ENCODE results near the gene CD84.
A peak's percentile ranks its signal among the peaks of the same experiment; 100 is the strongest.
"Not testable (repeated sequence)": the region's sequence is repeated elsewhere in the genome, so short reads cannot be mapped to it uniquely, and the experiment has no call there.

Gene CD84

GRCh38 chr1:160575112-160575664, 4.1 kb downstream of the CD84 start:
- no peak for DNase-seq (ENCODE audit: low read depth, low spot score)

DNA sequence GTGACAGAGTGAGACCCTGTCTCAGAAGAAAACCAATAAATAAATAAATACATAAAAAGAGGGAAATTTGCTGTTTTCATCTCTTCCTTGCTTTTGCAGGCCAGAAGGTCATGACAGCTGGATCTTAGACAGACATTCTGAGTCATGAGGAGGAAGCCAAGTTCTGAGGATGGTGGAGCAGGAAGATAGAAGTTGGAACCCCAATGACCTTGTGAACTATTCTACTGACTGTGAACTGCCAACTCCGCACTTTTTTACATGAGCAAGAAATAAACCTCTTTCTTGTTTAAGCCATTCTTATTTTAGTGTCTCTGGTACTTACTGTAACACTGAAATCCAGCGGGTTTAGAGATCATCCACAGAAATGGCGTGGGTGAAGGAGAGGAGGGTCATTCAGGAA, 8.5 kb downstream of the CD84 start:
- no peak for DNase-seq (ENCODE audit: low read depth, low spot score)

- no peak for DNase-seq (ENCODE audit: low read depth, low spot score)
These were observed 9.5 kb downstream of the CD84 start for GRCh38 chr1:160569806-160570205.

DNA sequence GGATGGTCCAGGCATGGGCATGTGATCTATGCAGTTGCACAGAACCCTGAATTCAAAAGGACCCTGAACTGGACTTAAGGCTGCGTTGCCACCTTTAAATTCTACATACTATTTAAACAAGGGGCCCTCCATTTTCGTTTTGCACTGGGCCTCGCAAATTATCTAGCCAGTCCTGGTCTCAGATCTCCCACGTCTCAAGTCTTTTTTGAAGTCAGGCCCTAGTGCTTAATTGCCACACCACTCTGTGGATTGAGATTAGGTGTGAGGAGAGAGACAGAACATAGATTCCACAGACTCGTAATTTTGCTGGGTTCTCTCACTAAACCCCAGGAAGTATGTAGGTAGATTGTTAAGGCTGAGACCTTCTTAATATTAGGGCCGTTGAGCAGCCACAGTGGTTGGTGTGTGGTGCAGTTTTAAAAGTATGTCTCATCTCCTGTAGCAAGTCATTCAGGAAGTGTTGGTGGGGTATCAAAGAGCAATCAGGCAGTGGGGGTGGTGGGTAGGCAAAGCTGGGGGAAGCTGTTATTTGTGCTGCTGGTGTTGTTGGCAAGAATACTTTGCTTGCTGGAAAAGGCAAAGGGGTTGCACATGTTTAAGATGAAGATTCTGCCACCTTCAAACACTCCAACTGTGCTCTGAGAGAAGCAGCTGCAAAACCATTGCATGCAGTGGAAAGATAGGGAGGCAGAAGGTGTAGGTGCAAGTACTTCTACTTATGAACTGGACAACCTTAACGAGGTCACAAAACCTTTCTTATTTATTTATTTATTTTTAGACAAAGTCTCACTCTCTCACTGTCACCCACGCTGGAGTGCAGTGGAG, 11.2 kb downstream of the CD84 start:
- no peak for DNase-seq (ENCODE audit: low read depth, low spot score)

- no peak for DNase-seq (ENCODE audit: low read depth, low spot score)
These were observed 12.0 kb downstream of the CD84 start for GRCh38 chr1:160567341-160567740.

- no peak for DNase-seq (ENCODE audit: low read depth, low spot score)
These were observed 13.7 kb downstream of the CD84 start for GRCh38 chr1:160565564-160565963.

- DNase-seq (ENCODE audit: low read depth, low spot score), result not testable (repeated sequence)
These were observed 16.1 kb downstream of the CD84 start for GRCh38 chr1:160563230-160563629.

DNA sequence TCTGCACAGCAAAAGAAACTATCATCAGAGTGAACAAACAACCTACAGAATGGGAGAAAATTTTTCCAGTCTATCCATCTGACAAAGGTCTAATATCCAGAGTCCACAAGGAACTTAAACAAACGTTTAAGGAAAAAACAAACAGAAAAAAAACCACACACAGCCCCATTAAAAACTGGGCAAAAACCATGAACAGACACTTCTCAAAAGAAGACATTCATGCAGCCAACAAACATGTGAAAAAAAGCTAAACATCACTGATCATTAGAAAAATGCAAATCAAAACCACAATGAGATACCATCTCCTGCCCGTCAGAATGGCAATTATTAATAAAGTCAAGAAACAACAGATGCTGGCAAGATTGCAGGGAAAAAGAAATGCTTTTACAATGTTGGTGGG, 16.6 kb downstream of the CD84 start:
- DNase-seq (ENCODE audit: low read depth, low spot score), result not testable (repeated sequence)

GRCh38 chr1:160560806-160561205, 18.5 kb downstream of the CD84 start:
- DNase-seq (ENCODE audit: low read depth, low spot score), result no peak

GRCh38 chr1:160560045-160560705, 19.1 kb downstream of the CD84 start:
- no peak for DNase-seq (ENCODE audit: low read depth, low spot score)

DNA sequence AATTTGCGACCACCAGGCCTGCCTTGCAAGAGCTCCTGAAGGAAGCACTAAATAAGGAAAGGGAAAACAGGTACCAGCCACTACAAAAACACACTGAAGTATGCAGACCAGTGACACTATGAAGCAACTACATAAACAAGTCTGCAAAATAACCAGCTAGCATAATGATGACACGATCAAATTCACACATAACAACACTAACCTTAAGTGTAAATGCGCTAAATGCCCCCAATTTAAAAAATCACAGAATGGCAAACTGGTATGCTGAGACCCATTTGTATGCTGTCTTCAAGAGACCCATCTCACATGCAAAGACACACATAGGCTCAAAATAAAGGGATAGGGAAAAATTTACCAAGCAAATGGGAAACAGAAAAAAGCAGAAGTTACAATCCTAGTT, 19.9 kb downstream of the CD84 start:
- DNase-seq (ENCODE audit: low read depth, low spot score), result not testable (repeated sequence)

- no peak for DNase-seq (ENCODE audit: low read depth, low spot score)
These were observed 20.5 kb downstream of the CD84 start for GRCh38 chr1:160558660-160559380.

GRCh38 chr1:160553778-160554177, 25.5 kb downstream of the CD84 start:
- DNase-seq (ENCODE audit: low read depth, low spot score), result no peak

GRCh38 chr1:160552425-160552824, 26.9 kb downstream of the CD84 start:
- DNase-seq (ENCODE audit: low read depth, low spot score), result no peak

- peak; percentile 24 for DNase-seq (ENCODE audit: low read depth, low spot score)
These were observed 28.7 kb downstream of the CD84 start for GRCh38 chr1:160550572-160551034.

DNA sequence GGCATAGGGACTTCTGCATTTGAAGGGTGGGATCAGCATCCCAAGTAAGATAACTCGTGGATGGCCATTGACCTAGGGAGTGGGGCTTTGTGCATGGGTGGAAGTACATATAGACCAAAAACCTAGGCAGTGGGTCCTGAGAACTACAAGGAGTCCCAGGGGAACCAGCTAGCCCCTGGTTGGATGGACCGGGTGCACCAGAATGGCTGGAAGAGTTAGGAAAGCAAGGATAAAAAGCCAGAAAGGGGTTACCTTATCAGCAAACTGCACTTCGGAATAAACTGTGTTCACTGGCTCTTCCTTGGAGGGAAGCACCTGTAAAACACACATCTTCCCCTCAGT, 29.7 kb downstream of the CD84 start:
- no peak for DNase-seq (ENCODE audit: low read depth, low spot score)

GRCh38 chr1:160548960-160549664, 30.2 kb downstream of the CD84 start:
- no peak for DNase-seq (ENCODE audit: low read depth, low spot score)

GRCh38 chr1:160548183-160548582, 31.1 kb downstream of the CD84 start:
- no peak for DNase-seq (ENCODE audit: low read depth, low spot score)

DNA sequence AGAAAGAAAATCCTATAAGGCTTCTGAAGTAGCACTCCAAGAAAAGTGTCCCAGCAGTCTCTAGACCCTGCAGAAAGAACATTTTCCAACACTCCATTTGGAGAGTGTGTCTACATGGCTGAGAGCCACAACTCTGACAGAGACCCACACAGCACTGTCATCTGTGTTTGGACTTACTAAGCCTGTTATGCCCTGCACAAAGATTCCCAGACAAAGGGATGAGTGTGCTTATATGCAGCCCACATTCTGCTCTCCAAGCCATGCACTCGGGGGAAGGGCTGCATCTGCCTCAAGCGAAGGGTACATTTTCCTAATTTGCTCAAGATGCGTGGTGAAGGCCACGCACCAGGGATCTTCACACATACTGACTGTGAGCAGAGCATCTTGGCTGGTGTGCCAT, 31.9 kb downstream of the CD84 start:
- DNase-seq (ENCODE audit: low read depth, low spot score), result no peak

DNA sequence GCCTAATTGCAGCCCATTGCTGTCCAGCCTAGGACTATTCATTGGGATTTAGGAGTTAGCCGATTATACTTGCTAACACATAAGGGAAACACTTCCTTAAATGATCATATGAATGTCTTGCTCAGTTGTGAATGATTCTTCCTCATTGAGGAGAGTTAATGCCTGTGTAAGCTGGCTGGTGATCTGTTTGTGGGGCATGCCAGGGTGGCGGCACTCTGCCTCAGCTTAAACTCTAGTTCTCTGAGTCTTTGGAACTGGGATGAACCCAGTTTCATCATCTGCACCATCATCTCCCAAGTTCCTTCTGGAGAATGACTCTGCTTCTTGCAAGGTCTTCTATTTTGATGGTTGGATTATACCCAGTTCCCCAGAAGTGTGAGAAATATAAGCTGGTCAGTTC, 32.4 kb downstream of the CD84 start:
- DNase-seq (ENCODE audit: low read depth, low spot score), result no peak

GRCh38 chr1:160544647-160545046, 34.6 kb downstream of the CD84 start:
- DNase-seq (ENCODE audit: low read depth, low spot score), result no peak

Data from ELF-1 (cell line).